Measurements from ENCODE around the gene ZNF831. TPM values are rescaled to one million over a fixed set of nuclear protein-coding genes. Genes with fewer than 3 reads are reported as not detected.

ZNF831 gene
- total and polyA plus RNA-seq, 5 experiments from 2014 or later: 5.5 to 29.9 (median 6.2) TPM

GRCh38 chr20:59205044-59205443, 41.4 kb downstream of the ZNF831 start:
- peak overlapping the region; percentile 67 to 90 (median 80) for H3K27ac Mint-ChIP-seq
- H3K27me3 Mint-ChIP-seq: no peaks in the 10 kb centered on the region
- DNase-seq (peak in 4 of 10 donors; percentile 14 to 32 (median 22)), ATAC-seq (peak in 1 of 2 donors; percentile 45)
- peaks cover 8 to 52% (median 25%) of the 10 kb centered on the region in 3 donors for H3K36me3 Mint-ChIP-seq
- POLR2A ChIA-PET: interaction anchor here (1.0 to 2.0 kb wide), 3 partner anchors 40 to 173 kb away, joined by 3 to 13 read pairs (median 9); partner anchors contain the start of gene ATP5F1E
- H3K9me3 Mint-ChIP-seq: peaks cover 0 to 9% (median 5%) of the 10 kb centered on the region in 9 donors
- H3K4me1 Mint-ChIP-seq: peaks cover 15 to 47% (median 38%) of the 10 kb centered on the region in 4 donors
- peak overlapping the region in 4 of 10 donors; percentile 11 to 51 (median 37) for H3K4me3 Mint-ChIP-seq

DNA sequence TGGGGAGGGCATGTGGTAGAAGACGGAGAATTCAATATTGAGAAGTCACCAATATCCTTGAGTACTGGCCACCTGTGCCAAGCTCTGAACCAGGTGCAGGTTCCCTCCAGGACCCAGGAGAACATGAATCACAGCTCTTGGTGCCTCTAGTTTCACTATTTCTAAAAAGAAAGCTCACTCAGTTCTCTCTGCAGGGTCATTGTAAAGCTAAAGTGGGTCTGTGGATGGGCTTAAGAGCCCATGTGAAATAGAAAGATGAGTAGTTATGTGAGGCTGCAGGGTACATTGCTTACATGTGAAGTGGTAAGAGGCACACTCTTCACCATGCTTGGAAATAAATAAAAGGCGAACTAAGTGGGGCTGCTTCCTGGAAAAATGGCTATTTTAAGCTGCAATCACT, 43.6 kb downstream of the ZNF831 start:
- ATAC-seq: peak in 1 of 2 donors; percentile 16

DNA sequence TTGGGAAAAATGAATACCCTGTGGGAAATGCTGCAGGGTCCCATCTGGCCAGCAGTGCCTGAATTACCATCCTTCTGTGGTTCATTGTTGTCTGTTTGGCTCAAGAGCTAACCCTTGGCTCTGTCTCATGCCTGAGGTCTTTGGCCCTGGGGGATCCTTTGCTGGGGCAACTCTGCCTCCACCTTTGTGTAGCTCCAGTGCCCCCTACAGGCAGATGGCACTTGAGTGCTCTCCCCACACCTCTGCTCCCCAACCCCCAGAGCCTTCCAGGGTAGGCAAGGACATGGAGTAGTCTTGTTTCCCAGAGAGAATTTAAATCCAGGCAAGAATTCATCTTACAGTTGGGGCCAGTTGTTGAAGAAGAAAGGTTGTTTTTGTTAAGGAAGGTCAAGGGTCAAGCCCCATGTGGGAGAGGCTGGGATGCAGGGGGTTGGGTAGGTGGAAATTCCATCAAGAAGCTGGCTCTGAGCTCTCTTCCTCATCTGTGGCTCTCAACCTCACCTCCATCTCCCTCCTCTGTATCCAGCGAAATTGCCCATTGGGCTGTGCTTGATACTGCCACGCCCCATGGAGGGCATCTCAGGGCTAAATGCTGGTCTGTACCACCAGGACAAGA, 44.2 kb downstream of the ZNF831 start:
- Mint-ChIP-seq H3K36me3 (peaks cover 0 to 48% (median 14%) of the 10 kb centered on the region in 3 donors), H3K4me1 (peaks cover 17 to 50% (median 36%) of the 10 kb centered on the region in 4 donors), H3K9me3 (no peaks in the 10 kb centered on the region), H3K27me3 (no peaks in the 10 kb centered on the region), H3K27ac (peak overlapping the region; percentile 17 to 96 (median 84)), H3K4me3 (no peak overlapping the region)
- peak; percentile 63 to 92 (median 78) for DNase-seq
- POLR2A ChIA-PET: interaction anchor here (0.9 to 3.2 kb wide), 9 partner anchors 34 to 556 kb away, joined by 3 to 22 read pairs (median 5); no protein-coding TSS in a partner anchor
- peak; percentile 96 to 98 for ATAC-seq

More for the DNA sequence above, 43.6 kb downstream of the ZNF831 start:
- Mint-ChIP-seq H3K27ac (peak overlapping the region in 9 of 10 donors; percentile 39 to 96 (median 88)), H3K9me3 (no peaks in the 10 kb centered on the region), H3K27me3 (no peaks in the 10 kb centered on the region), H3K4me3 (no peak overlapping the region), H3K4me1 (peaks cover 17 to 50% (median 38%) of the 10 kb centered on the region in 4 donors), H3K36me3 (peaks cover 0 to 45% (median 12%) of the 10 kb centered on the region in 3 donors)
- POLR2A ChIA-PET: interaction anchor here (0.5 to 3.2 kb wide), 9 partner anchors 48 to 226 kb away, joined by 4 to 22 read pairs (median 8); partner anchors contain the start of gene ATP5F1E
- no peak for DNase-seq

DNA sequence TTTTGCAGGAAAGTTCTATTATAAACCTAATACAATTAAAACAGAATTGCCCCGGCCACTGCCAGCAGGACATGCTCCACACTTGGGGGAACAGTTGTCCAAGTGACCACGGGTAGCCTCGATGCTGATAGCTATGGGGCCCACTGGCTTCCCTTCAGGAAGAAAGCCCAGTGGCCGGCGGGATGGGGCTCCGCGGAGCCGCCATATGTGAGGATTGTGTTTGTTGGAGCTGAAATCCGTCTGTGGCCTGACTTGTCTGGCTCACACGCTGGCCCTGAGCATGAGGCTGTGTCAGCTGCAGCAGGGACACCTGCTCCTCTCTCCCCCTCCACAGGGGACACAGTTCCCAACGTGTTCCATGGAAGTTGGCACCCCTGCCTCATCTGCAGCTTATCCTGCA, 46.6 kb downstream of the ZNF831 start:
- peaks cover 10 to 33% (median 22%) of the 10 kb centered on the region in 4 donors for H3K4me1 Mint-ChIP-seq
- DNase-seq: no peak
- peaks cover 0 to 60% (median 16%) of the 10 kb centered on the region in 3 donors for H3K36me3 Mint-ChIP-seq
- no peaks in the 10 kb centered on the region for H3K27me3 Mint-ChIP-seq
- H3K4me3 Mint-ChIP-seq: no peak overlapping the region
- POLR2A ChIA-PET: interaction anchor here (0.7 kb wide), 1 partner anchor 134 kb away, joined by 4 read pairs; no protein-coding TSS in a partner anchor
- no peak for ATAC-seq
- H3K9me3 Mint-ChIP-seq: no peaks in the 10 kb centered on the region
- H3K27ac Mint-ChIP-seq: no peak overlapping the region

- Mint-ChIP-seq H3K36me3 (peaks cover 0 to 69% (median 19%) of the 10 kb centered on the region in 3 donors), H3K27me3 (no peaks in the 10 kb centered on the region), H3K27ac (peak overlapping the region in 7 of 10 donors; percentile 15 to 63 (median 35)), H3K4me1 (peaks cover 7 to 26% (median 14%) of the 10 kb centered on the region in 4 donors), H3K4me3 (no peak overlapping the region), H3K9me3 (no peaks in the 10 kb centered on the region)
- DNase-seq (no peak), ATAC-seq (no peak)
- POLR2A ChIA-PET: no interaction called here
Observed at GRCh38 chr20:59211208-59211765, 47.7 kb downstream of the ZNF831 start.

DNA sequence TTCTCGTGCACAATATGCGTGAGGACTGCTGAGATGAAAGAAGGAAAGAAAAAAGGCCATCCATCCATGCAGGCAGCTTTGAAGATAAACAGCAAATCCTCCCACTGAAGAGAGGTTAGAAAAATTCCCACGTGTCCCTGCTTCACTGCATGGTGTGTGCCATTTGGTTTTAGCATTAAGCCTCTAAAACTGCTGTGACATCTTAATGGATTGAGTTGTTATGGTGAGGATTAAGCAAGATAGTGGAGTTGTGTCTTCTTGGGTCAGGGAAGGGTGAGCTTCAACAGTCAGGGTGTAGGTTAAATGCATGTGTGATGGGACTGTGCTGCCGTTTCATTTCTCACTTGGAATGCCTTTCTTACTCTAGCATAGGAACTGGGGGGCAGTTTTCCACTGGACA, 50.5 kb downstream of the ZNF831 start:
- Mint-ChIP-seq H3K27me3 (no peaks in the 10 kb centered on the region), H3K27ac (peak overlapping the region in 2 of 10 donors; percentile 10 to 15), H3K4me1 (peaks cover 0 to 9% (median 3%) of the 10 kb centered on the region in 4 donors), H3K9me3 (no peaks in the 10 kb centered on the region), H3K4me3 (no peak overlapping the region), H3K36me3 (peaks cover 0 to 74% (median 16%) of the 10 kb centered on the region in 3 donors)
- POLR2A ChIA-PET: interaction anchor here (0.8 kb wide), 1 partner anchor 8 kb away, joined by 3 read pairs; no protein-coding TSS in a partner anchor
- ATAC-seq: no peak
- no peak for DNase-seq

GRCh38 chr20:59214606-59215547, 51.3 kb downstream of the ZNF831 start:
- Mint-ChIP-seq H3K4me3 (no peak overlapping the region), H3K4me1 (peaks cover 0 to 8% (median 3%) of the 10 kb centered on the region in 4 donors), H3K27me3 (no peaks in the 10 kb centered on the region), H3K27ac (peak overlapping the region in 5 of 10 donors; percentile 3 to 53 (median 10)), H3K36me3 (peaks cover 0 to 72% (median 13%) of the 10 kb centered on the region in 3 donors), H3K9me3 (no peaks in the 10 kb centered on the region)
- POLR2A ChIA-PET: interaction anchor here (1.0 kb wide), 1 partner anchor 122 kb away, joined by 4 read pairs; no protein-coding TSS in a partner anchor
- no peak for DNase-seq
- no peak for ATAC-seq

- no peak for ATAC-seq
- peak overlapping the region in 2 of 10 donors; percentile 29 to 31 for H3K27ac Mint-ChIP-seq
Observed at GRCh38 chr20:59217173-59217572, 53.6 kb downstream of the ZNF831 start.

GRCh38 chr20:59217794-59218280, 54.2 kb downstream of the ZNF831 start:
- Mint-ChIP-seq H3K9me3 (no peaks in the 10 kb centered on the region), H3K4me1 (peaks cover 5 to 22% (median 21%) of the 10 kb centered on the region in 4 donors), H3K27me3 (no peaks in the 10 kb centered on the region), H3K4me3 (no peak overlapping the region), H3K36me3 (peaks cover 0 to 58% (median 11%) of the 10 kb centered on the region in 3 donors), H3K27ac (peak overlapping the region in 3 of 10 donors; percentile 13 to 40 (median 29))
- POLR2A ChIA-PET: no interaction called here
- no peak for DNase-seq
- no peak for ATAC-seq

More at GRCh38 chr20:59217173-59217572, 53.6 kb downstream of the ZNF831 start:
- no peak overlapping the region for H3K4me3 Mint-ChIP-seq
- no peak for DNase-seq
- POLR2A ChIA-PET: no interaction called here
- H3K36me3 Mint-ChIP-seq: peaks cover 0 to 61% (median 13%) of the 10 kb centered on the region in 3 donors
- H3K27me3 Mint-ChIP-seq: no peaks in the 10 kb centered on the region
- H3K9me3 Mint-ChIP-seq: no peaks in the 10 kb centered on the region
- H3K4me1 Mint-ChIP-seq: peaks cover 4 to 19% (median 14%) of the 10 kb centered on the region in 4 donors

GRCh38 chr20:59219211-59219610, 55.6 kb downstream of the ZNF831 start:
- Mint-ChIP-seq H3K4me3 (no peak overlapping the region), H3K27me3 (no peaks in the 10 kb centered on the region)
- no peak for ATAC-seq

GRCh38 chr20:59220161-59220560, 56.5 kb downstream of the ZNF831 start:
- H3K4me1 Mint-ChIP-seq: peaks cover 9 to 29% (median 26%) of the 10 kb centered on the region in 4 donors
- H3K27ac Mint-ChIP-seq: peak overlapping the region in 9 of 10 donors; percentile 38 to 85 (median 75)
- no peaks in the 10 kb centered on the region for H3K9me3 Mint-ChIP-seq
- no peak for DNase-seq
- no peak overlapping the region for H3K4me3 Mint-ChIP-seq
- peaks cover 0 to 40% (median 9%) of the 10 kb centered on the region in 3 donors for H3K36me3 Mint-ChIP-seq
- ATAC-seq: no peak
- POLR2A ChIA-PET: no interaction called here
- no peaks in the 10 kb centered on the region for H3K27me3 Mint-ChIP-seq

More at GRCh38 chr20:59219211-59219610, 55.6 kb downstream of the ZNF831 start:
- POLR2A ChIA-PET: no interaction called here
- Mint-ChIP-seq H3K9me3 (no peaks in the 10 kb centered on the region), H3K36me3 (peaks cover 0 to 47% (median 9%) of the 10 kb centered on the region in 3 donors), H3K4me1 (peaks cover 7 to 29% (median 26%) of the 10 kb centered on the region in 4 donors), H3K27ac (peak overlapping the region in 6 of 10 donors; percentile 30 to 77 (median 48))
- DNase-seq: no peak

Data from naive thymus-derived CD8-positive, alpha-beta T cell (primary cell).